Fibroblast of skin of left biceps (primary cell): ENCODE results near the gene FIGN.

Experiments used
- DNase-seq, 2 experiments: peaks; one replicate each; pipeline ENCODE4 v3.0.0-alpha.2; 2013; ENCODE audit warnings: low read depth in 2 of 2

FIGN gene

DNA sequence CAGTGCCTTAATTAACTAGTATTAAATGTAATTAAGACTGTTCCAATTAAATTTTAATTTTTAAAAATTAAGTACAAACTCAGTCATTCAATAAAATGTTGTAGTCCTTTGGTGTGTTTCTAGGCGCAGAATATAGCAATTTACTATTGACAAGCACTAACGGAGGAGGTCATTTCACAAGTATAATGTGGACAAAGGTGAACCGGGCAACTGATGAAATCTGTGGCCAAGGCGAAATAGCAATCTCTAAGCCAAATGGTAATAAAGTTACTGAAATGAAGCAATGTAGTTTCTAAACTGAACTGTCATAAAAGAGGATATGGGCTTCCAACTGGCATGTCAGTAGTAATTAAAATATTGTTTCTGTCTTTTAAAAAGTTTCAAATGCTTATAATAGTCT, 27.5 kb downstream of the FIGN start:
- DNase-seq: no peak

DNA sequence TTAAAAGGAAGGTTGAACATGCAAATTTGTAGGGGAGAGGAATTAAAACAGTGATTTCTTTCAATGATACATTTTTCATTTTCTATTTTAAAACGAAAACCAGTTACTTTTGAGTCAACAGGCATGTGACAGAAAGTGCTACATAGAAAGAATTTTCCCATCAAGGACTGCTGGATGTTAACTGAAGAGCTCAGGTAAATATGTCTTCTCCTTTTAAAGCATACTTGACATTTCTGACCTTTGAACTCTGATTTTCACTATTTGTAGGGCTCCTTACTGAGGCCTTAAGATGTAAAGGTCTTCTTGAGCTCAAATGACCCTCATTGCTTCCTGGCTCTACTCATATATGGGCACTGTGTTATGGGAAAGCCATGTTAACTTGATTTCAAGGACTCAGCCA, 32.4 kb downstream of the FIGN start:
- no peak for DNase-seq

DNA sequence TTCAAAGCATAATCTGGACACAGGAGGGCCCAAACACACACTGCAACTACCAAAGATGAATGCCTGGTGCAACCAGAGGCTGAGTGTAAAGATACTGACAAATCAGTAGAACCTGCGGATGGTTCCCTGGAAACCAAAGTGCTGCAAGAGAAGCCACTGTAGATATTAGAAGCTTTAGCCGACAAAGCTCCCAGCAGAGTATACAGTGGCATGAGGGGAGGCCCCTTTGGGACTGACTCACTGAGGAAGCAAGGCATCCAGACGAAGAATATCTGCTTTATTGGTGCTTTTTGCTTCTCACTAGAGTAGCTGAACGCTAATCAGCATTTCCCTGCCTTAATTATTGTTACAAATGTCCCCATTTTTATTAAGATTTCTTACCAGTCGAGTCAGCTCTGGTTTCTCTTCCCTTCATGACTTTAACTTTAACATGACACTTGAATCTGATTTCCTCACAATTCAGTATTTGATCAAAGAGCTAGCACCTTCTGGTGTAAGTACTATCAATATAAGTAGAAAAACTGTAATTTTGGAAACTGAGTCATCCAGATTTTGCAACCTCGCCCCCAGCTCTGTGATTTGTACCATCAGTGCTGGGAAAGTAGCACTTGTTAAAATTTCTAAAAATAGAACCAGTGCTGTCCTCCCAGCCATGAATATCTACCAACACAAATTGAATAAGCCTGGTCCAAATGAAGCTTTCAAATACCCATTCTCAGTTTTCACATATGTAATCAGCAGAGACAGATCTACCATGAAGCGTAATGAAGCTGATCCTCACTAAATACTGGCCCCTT, 34.2 kb downstream of the FIGN start:
- no peak for DNase-seq

DNA sequence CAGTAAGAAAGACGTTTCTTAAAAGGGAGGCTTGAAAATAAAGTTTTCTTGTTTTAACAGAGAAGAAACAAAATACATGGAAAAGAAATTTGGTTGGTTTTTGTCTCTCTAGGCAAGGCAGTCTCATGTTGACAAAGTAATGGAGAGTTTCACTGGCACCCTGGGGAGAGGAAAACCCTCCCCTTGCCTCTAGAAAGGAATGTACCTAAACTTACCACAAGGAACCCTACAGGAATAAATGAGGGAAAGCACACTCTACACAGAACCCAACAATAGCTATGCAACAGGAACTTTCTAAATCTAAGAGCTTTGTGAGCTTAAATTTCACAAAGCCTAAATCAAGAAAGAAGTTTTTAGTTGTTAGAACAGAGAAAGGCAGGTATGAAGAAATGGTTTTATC, 37.0 kb downstream of the FIGN start:
- no peak for DNase-seq

DNA sequence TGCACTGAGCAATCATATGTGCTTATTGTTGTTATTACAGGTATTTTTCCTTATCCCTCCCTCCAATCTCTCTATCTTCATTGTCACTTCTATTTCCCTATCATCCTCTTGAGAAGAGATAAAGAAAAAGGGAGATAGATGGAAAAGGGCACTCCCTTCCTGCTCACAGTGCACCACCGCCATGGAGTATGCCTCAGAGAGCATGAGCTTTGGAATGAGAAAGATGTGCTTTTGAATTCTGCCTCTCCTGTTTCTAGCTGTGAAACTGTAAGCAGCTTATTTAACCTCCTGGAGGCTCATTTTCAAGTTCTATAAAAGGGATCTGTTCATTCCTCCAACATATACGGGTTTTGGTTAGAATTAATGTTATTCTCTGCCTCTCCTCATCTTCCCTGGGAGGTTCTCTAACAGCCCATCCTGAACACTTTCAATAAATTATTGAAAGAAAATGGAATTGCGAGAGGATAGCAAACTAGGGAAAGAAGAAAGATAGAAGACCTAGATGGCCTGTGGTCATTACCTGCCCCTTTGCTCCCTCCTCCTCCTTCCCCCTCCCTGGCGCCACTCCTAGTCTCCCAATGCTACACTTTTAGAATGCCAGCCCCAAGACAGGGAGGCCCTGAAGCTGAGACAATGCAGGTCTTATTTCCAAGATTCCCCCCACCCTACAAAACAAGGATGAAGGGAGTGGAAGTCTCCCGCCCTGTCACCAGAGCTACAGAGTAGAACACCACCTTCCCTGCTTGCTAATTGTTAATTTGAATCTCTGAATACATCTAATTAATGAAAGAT, 37.8 kb downstream of the FIGN start:
- no peak for DNase-seq

DNA sequence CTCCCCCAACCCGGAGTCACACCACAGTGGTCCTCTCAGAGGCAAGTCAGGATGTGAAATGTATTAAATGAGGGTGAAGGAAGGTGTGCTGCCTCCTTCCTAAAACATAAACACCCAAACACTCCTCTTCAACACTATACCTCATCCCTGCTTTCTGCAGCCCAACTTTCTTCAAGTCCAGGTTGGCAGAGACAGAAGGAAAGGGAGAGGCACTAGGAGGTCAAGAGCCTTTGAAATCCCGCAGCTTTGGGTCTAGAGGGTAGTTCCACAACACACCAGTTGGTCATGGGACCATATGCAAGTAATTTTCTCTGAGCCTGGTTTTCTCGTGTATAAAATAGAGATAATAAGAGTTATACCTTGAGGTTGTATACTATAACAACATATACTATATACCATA, 38.4 kb downstream of the FIGN start:
- DNase-seq: no peak

DNA sequence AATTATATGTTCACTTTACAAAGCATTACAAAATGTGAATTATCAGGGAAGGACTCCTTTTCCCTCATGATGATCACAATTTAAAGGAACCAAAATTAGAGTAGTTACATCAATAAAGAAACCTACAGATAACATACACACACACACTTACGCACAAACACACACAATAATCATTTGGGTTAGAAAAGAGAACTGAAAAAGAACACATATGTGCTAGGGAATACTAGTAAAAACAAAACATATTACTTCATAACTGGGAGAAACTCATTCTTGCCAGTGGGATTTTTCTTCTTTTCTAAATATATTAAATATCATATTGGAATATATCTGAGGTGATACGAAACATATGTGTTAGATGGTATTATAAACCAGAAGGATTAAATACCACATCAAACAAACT, 42.3 kb downstream of the FIGN start:
- no peak for DNase-seq

DNA sequence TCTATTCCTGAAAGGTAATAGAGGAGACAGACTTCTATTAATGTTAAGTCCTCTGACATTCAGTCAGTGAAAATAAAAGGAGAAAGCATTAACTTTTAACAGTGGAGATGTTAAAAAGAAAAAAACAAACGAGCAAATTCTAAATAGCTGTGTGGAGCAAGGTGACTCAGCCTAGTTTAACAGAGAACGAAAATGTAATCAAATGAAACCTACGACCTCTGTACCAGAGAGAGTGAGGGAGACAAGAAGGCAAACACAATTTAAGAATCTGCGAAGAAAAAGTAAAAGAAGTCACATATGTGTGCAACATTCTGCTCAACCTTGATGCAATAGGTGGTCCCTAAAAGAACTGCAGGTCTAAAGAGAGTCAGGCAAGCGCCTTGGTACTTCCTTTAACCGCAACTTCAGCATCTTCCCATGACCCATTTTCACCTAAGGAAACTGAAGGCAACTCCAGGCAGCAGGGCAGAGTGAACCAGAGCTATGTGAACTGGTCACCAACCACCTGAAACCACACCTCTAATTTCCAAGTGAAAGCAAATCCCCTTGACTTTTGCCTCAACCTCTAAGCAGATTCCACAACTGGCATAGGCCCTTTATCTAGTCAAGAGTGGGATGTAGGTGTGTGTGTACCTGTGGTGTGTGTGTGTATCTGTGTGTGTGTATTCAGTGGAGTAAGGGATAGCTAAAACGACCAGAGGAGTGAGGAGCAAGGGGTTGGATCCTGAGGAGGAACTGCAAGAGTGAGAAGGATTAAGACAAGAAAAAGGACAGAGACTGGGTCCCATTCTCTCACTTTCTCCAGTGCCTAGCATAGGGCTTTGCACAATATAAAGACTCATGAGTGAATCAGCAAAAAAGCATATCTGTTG, 43.0 kb downstream of the FIGN start:
- no peak for DNase-seq

DNA sequence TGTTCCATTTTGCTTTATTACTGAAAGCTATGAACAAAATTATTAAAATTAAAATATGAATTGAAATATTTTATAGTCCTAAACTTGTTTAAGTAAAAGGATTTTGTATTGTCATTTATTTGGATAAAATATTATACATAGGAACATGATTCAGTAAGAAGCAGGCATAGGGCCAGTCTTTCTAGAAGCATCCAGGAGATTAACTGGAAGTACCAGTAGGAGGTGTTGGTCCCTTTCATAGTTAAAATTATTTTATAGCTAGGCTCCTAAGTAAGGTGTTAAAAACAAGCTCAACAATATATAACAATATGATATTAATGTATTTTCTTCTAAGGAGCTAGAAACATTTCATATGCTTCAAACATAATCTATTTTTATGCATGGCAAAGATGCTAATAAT, 43.7 kb downstream of the FIGN start:
- no peak for DNase-seq

DNA sequence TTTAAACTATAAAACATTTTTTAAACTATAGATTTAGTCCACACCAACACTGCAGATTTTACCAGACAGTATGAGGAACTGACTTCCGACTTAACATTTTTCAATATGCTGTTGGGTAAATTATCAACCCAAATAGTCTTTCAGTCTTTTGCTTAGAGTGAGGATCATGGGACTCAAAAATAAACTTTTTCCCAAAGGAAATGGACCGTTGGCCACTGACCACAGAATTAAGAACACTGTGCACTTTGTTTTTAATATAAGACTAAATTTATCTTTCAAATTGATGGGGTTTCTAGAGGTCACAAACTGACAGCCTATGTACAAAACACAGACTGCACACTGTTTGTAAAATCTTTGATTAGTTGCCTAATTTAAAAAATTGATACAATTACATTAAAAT, 44.9 kb downstream of the FIGN start:
- no peak for DNase-seq

DNA sequence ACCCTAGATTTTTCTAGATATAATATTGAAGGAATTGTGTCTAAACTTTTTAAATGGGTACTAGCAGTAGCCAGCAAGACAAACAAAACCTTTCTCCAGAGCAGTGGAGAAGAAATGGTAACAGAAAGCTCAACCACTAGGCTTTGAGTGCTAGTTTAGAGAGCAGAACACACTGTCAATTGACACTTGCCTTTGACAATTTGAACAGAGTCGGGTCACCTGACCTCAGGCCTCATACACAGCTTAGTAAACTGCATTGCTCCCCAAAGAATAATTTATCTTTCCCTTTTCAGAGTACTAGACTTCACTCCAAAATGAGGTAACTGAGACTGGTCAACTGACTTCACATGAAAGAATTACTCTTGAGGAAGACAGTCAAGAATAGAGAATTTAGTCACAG, 48.6 kb downstream of the FIGN start:
- DNase-seq: no peak

DNA sequence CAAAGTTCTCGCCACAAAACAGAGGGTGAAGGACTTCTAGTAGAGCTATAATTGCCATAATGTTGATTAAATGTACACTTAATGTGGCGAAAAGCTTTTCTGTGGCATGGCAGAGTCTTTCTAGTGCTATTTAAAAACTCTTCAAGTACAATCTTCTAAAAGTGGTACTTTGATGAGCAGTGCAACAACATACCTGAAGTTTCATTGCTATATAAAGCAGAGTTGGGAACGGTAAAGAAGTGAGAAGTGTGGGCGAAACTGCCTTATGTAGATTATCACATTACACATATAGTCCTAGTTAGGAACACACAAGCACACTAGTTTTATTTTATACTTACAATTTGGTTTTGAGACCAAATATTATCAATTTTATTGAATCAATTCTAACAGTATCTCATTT, 49.5 kb downstream of the FIGN start:
- DNase-seq: no peak

DNA sequence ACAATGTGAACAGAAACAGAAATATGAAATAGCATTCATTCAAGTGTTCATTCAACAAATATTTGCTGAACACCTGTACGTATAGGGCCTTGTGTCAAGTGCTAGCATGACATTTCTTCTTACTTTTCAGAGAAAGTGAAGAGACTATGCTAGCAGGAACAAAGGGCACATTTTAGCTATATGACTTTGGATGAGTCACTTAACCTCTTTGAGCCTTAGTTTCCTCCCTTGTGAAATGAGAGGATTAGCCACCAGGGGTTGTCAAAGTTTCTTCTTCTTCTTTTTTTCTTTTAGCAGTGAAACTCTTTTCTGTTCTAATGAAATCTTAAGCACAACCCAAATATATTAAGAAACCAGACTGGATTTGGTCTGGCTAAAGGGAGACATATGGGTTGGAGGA, 53.1 kb downstream of the FIGN start:
- no peak for DNase-seq

DNA sequence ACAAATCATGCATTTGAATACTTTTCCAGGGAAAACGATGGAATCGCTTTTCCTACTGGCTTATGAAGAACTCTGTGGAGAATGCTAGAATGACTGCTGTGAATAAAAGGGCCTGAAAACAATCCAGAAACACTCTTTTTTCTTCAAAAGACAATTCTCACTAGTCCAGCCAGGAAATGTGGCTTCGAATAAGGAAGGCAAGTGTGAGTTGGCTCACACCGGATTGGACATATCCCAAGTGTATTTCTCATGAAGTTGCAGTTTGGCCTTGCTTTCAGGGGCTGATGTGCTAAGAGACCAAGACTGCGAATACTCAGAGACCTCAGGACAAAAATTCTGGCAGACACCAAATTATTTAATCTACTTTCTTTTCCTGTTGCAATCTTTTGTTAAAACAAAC, 54.1 kb downstream of the FIGN start:
- no peak for DNase-seq

DNA sequence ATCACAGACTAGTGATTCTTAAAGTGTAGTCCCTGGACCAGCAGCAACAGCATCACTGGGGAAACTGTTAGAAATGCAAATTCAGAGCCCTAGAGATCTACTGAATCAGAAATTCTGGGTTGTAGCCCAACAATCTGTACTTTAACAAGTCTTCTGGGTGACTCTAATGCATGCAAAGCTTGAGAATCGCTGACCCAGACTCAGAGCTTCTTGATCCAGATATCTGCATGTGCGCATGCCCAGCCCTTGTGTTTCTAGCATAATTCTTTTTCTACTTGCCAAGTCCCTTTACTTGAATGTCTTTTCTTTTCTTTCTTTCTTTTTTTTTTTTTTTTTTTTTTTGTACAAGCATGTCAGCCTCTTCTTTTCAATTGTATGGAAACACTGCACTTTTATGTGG, 60.4 kb downstream of the FIGN start:
- no peak for DNase-seq

DNA sequence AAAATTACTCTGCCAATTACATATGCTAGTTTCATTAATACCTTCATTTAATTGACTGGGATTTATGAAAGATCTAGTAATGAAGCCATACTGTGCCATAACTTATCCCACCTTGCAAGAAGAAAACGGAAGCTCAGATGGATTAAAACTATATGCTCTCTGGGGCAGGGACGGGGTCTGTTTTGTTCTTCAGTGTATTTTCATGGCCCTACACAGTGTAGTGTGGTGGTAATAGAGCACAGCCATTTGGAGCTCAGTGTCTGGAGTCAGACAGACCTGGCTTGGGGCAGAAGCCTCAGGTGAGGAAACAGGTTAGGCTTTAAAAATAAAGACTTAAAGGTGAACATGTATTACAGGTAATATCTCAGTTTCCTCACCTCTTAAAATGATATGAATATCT, 62.3 kb downstream of the FIGN start:
- no peak for DNase-seq

DNA sequence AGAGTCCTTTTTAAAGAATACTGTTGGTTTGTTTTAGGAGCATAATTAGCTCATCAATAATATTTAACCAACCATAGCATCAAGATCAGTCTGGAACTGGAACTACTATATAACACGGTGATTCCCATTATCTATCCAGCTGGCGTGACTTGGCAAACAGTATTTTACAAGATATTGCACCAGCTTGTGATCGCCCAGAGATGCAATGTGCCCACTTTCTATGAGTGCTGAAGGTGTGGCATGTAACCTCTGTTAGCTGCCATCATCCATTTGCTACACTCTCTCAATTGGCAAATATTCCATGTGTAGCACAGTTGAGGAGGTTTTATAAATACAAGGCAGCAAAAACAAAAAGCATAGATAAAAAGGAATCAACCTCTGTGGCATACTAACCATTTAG, 64.9 kb downstream of the FIGN start:
- DNase-seq: no peak

DNA sequence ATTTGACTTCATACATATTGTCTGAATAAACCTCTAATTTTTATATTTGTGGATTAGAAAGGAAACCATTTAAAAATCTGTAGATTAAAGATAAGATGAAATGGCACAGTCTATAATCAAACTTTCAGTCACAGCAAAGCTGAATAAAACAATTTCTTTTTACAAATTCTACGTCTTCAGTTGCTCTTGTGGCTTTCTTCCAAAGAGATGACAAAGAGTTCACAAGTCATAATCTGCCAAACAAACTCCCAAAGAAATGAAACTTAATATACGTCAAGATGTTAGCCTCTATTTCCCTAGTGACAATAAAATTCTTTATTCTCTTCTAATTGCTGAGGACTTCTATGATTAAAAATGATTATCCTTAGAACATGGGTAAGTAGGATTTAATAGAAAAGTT, 66.3 kb downstream of the FIGN start:
- no peak for DNase-seq

DNA sequence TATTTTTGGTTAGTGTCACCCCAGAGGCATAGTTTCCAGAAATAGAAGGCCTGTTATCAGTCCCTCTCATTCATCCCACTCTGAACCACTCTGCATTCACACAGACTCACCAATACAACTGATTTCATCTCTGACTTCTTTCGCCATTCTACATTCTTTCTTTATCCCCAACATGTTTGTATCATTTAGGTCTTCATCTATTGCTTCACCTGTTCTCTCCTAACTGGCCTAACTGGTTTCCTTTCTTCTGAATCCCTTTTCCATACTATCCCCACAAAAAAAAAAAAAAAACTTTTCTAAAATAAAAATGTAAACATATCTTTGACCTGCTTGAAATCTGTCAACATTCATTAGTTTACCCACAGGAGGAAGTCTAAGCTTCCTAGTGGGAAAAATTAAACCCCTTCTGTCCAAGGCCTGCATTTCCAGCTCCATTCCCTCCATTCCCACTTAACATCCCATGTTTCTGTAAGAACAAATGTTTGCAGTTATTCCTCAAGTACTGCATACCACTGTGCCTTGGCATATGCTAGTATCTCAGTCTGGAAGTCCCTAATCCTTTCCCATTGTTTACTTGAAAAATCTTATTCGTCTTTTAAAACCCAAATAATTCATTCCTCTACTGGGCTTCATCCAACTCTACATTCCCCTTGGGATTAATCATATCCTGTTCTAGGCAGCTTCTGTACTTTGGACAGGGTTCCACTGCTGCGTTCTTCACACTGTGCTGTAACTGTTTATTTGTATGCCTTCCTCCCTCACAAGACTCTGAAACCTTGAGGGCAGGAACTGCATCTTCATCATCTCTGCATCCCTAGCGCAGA, 68.5 kb downstream of the FIGN start:
- DNase-seq: peak; percentile 76 to 78

DNA sequence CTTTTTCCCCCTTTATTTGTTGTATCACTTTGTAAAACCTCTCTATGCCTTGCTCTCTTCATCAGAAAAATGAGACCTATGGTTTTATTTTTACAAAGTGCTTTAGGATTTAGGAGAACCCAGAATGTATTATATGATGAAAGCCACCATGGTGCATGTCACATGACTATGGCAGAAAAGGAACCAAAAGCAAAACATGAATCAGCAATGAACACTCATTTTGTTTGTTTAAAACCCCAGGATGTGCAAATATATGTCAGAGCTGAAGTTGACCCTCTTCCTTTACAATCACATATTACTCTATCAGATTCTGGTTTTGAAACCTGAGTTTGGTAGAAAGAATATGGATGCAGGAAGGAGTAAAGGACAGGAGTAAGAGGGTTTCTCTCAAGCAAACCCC, 70.0 kb downstream of the FIGN start:
- no peak for DNase-seq

DNA sequence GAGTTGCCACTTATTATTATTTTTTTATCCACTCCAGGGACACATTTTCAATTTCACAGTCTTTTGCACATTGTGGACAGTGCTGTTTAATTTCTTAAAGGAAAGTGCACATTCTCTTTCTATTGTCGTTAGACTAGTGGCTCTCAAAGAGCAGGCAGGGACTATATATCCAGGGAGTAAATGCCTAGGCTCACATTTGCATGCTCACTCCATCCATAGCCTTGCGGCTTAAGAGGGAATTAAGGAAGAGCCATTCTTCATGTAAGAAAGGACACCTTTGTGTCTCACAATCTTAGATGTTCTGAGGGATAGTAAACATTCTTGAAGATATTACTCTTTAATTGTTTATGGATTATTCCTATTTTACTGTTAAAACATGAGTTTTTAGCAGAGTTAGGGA, 70.8 kb downstream of the FIGN start:
- no peak for DNase-seq

DNA sequence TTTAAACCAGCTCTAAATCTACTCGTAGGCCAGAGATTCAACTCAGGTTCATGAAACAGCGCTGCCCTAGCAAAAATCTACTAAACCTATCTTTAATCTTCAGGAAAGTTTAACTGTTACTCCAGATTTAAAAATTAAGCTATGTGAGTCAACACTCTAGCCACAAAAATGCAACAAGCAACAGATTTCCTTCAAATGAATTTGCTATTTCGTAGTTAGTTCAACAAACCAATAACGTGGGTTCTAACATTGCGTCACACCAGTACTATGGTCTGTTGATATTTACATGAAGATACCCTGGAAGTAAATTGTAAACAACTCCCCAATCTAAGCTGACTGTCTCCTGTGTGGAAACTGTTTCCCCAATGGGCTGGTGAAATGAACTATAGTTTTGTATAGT, 71.2 kb downstream of the FIGN start:
- DNase-seq: peak; percentile 46 to 52
